ENCODE data around the gene SELENOM. TPM values are rescaled to one million over a fixed set of nuclear protein-coding genes. Genes with fewer than 3 reads are reported as not detected.
"Not testable (repeated sequence)": the region's sequence is repeated elsewhere in the genome, so short reads cannot be mapped to it uniquely, and the experiment has no call there.

SELENOM gene
- total RNA-seq, 1 donor from 2014 or later, result 89.0 TPM

DNA sequence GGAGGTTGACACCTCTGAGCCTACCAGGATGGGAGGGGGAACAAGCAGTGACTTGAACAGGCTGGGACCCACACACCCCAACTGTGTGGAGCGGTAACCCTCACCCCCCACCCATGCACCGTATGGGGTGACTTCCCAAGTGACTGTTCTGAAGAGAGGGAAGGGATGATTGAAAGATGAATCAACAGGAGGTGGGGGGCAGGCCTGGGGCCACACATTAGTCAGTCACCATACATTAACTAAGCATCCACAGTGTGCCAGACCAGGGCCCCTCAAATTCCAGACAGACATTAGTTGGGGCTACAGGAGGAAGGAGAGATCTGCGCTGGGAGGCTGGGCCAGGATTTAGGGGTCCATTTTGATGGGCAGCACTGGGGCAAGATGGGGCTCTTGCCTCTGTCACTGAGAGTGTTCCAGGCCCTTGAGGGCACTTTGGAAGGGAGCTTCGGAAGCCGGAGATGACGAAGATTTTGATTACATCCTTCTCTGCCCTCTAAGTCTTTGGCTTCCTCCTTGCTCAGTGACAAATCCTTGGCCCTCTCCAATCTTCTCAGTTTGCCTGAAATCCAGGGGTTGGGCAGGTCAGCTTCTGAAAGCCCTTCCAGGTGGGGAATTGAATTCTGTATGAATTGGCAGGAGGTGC lies 25.3 kb downstream of the SELENOM start:
- TF ChIP-seq, protein P1, sequence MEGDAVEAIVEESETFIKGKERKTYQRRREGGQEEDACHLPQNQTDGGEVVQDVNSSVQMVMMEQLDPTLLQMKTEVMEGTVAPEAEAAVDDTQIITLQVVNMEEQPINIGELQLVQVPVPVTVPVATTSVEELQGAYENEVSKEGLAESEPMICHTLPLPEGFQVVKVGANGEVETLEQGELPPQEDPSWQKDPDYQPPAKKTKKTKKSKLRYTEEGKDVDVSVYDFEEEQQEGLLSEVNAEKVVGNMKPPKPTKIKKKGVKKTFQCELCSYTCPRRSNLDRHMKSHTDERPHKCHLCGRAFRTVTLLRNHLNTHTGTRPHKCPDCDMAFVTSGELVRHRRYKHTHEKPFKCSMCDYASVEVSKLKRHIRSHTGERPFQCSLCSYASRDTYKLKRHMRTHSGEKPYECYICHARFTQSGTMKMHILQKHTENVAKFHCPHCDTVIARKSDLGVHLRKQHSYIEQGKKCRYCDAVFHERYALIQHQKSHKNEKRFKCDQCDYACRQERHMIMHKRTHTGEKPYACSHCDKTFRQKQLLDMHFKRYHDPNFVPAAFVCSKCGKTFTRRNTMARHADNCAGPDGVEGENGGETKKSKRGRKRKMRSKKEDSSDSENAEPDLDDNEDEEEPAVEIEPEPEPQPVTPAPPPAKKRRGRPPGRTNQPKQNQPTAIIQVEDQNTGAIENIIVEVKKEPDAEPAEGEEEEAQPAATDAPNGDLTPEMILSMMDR (IDR thresholded peaks at IDR 0.05), result no peak
- H3K36me3 ChIP-seq, result no peaks in the 10 kb centered on the region
- DNase-seq, result no peak
- peaks cover 44% of the 10 kb centered on the region for H3K4me1 ChIP-seq
- peak overlapping the region; percentile 91 for H3K4me3 ChIP-seq
- no peaks in the 10 kb centered on the region for H3K9me3 ChIP-seq
- no peaks in the 10 kb centered on the region for H3K27me3 ChIP-seq
- H3K27ac ChIP-seq, result peak overlapping the region; percentile 84
- intact Hi-C loops (cut with DNase I), result loop anchor here (5.0 kb wide), 2 partner anchors 115 to 135 kb away; partner anchors contain the start of genes MORC2 and TUG1
- no peak for ATAC-seq

DNA sequence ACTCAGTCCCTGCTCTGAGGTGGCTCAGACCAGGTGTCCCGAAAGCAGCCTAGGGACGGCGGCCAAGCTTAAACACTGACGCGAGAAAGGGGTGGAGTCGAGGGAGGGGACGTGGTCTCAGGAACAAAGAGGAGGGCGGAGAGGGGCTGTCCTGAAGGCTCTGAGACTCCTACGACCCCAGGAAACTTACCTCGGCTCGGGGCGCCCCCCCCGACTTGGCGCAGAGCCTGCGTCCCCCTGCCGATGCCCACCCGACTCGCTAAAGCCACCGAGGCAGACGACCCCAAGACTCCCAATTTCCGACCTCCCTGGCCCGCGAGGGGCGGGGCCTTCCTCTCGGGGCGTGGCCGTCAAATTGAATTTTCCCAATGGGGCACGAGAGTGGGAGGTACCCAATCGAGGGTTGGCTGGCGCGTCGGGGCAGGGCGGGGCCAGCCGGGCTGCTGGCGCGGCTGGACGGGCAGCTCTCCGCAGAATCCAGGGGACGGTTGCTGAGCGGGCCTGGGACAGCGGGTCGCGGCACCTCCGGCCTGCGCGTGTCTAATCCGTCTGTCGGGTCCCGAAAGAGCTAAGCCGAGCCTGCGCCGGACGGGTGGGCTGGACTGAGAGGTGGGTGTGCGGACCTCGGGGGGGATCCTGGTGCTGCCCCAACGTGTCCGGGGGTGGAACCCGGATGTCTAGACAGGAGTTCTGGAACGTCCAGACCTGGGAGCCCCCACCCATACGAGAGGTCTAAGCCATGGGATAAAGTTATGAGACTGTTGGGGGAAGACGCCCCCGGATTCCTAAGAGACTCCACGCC lies 26.3 kb downstream of the SELENOM start, which contains the start of gene SMTN:
SMTN (plus strand) TSS at position 471 of the 802 bp plus-strand sequence. CDS start 1,941 bp downstream, outside the sequence.
- intact Hi-C loops (cut with DNase I), result loop anchor here (5.0 kb wide), 2 partner anchors 114 to 134 kb away; partner anchors contain the start of genes MORC2 and TUG1
- ATAC-seq, result peak; percentile 83
- Histone ChIP-seq H3K4me1 (peaks cover 36% of the 10 kb centered on the region), H3K27ac (peak within 1 kb of the TSS; percentile 84), H3K27me3 (no peaks in the 10 kb centered on the region), H3K9me3 (no peaks in the 10 kb centered on the region), H3K36me3 (no peaks in the 10 kb centered on the region), H3K4me3 (peak within 1 kb of the TSS; percentile 91)
- TF ChIP-seq, protein P1 (IDR thresholded peaks at IDR 0.05), result no peak
- peak; percentile 95 for DNase-seq

DNA sequence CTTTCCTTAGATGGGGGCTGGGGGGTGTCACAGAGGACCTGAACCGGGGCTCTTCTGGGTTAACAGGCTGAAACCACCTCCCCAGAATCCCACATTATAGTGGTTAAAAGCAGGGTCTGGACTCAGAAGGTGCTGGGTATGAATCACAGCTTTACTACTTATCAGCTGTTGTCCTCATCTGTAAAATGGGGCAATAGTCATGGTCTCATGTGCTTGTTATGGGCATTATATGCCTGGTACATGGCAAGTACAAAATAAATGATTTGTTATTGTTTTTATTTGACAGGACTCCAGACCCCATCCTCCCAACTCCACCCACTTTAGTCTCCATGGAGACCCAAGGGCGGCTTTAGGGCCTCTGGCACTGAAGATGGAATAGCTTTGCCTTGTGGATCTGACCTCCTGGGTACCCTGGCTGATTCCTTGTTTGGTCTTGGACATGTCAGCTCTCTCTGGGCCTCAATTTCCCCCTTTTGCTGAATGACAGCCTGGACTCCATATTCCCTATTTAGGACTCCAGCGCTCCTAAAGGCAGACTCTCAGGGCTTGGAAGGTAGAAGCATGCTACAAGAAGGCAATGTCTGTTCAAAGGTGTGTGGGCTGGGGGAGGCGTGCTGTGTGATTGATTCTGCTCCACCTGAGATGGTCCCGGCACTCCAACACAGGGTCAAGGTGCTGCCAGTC lies 27.1 kb downstream of the SELENOM start:
- ATAC-seq, result no peak
- Histone ChIP-seq H3K36me3 (no peaks in the 10 kb centered on the region), H3K27ac (peak overlapping the region; percentile 84), H3K9me3 (no peaks in the 10 kb centered on the region), H3K27me3 (no peaks in the 10 kb centered on the region), H3K4me1 (peaks cover 29% of the 10 kb centered on the region), H3K4me3 (peak overlapping the region; percentile 91)
- TF ChIP-seq, protein P1 (IDR thresholded peaks at IDR 0.05), result no peak
- intact Hi-C loops (cut with DNase I), result loop anchor here (5.0 kb wide), 2 partner anchors 113 to 133 kb away; partner anchors contain the start of genes MORC2 and TUG1
- DNase-seq, result no peak

DNA sequence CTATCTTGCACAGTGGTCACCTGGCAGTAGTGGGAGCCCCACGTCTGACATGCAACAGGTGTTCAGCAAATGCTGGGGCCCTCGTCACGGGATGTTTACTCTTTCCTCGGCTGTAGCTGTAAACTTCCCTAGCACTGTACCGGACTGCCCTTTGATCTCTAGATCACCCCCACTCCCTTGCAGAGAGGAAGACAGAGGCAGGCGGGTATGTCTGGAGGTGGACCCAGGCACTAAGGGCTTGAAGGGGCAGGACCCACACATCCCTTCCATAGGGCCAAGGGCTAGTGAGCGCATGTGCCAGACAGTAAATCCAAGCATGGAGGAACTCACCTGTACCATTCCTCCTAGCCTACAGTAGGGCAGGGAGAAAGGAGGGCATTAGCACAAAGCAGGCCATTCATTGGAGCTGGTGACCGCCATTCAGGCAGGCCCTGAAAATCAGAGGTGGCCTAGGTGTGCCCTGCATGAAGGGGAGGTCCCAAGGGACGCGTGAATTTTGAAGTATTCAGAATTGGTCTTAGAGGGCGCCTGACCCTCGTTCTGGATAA lies 28.2 kb downstream of the SELENOM start:
- ATAC-seq, result no peak
- no peak overlapping the region for H3K27ac ChIP-seq
- no peak for DNase-seq
- intact Hi-C loops (cut with DNase I), result no loop called here
- no peaks in the 10 kb centered on the region for H3K27me3 ChIP-seq
- peaks cover 25% of the 10 kb centered on the region for H3K4me1 ChIP-seq
- TF ChIP-seq, protein P1 (IDR thresholded peaks at IDR 0.05), result no peak
- H3K36me3 ChIP-seq, result no peaks in the 10 kb centered on the region
- H3K4me3 ChIP-seq, result no peak overlapping the region
- no peaks in the 10 kb centered on the region for H3K9me3 ChIP-seq

DNA sequence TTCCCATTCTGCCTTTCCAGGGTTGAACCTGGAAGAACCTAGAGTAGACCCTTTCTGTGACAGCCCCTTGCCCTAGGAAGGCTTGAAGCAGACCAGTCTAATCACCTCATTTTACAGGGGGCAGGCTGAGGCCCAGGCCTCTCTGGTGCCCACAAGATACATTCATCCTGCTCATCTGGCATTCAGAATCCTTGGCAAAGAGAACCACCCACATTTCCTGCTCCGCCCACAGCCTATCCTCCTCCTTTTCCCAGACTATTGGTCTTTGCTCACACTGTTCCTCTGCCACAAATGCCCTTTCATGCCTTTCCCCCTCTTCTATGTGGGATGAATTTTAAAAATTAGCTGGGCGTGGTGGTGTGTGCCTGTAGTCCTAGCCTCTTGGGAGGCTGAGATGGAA lies 29.0 kb downstream of the SELENOM start:
- peaks cover 17% of the 10 kb centered on the region for H3K4me1 ChIP-seq
- H3K4me3 ChIP-seq; DNase-seq; H3K9me3 ChIP-seq; H3K27ac ChIP-seq; H3K36me3 ChIP-seq; ATAC-seq; H3K27me3 ChIP-seq; intact Hi-C loops (cut with DNase I): not testable (repeated sequence)
